Temporal lobe (tissue), 2 donors: ENCODE results near the gene POLR3A. TPM values are rescaled to one million over a fixed set of nuclear protein-coding genes. Genes with fewer than 3 reads are reported as not detected.

Experiments used
- small RNA-seq: library from RNA; depleted of rRNA; stranded (forward); fragments of <200 nt; gene quantifications from one replicate; pipeline ENCODE3, GENCODE V24; 2014; ENCODE audit warnings: low replicate concordance
- total RNA-seq: library from RNA; depleted of rRNA; stranded (reverse); fragments of >200 nt; gene quantifications from one replicate; pipeline ENCODE4 v1.2.3, GENCODE V29; 2014

Gene POLR3A
- total RNA-seq, 1 donor from 2014 or later: 39.6 TPM

Small RNAs within 50 kb of the gene (small RNA-seq; reads per million reads assigned to genes)
- gene RF00017: not detected

Other genes with a start within 250 kb of the POLR3A start
- 40.3 TPM for gene DLG5, start 102.8 kb downstream of the POLR3A start, total RNA-seq
- 3,098 TPM for gene RPS24, start 4.3 kb upstream of the POLR3A start, total RNA-seq